Heart right ventricle (tissue), 16 donors: Measurements from ENCODE around the gene ZNF518B. TPM values are rescaled to one million over a fixed set of nuclear protein-coding genes. Genes with fewer than 3 reads are reported as not detected.
"Not testable (repeated sequence)": the region's sequence is repeated elsewhere in the genome, so short reads cannot be mapped to it uniquely, and the experiment has no call there.

Experiments used
- ATAC-seq, 8 donors: fragments of 200-7000 bp; cut with Tn5 transposase; one replicate each; pipeline ENCODE4 v1.9.1; 2020; ENCODE audit warnings: mild to moderate bottlenecking in 8 of 8, moderate library complexity in 8 of 8, moderate number of reproducible peaks in 1 of 8
- DNase-seq, 2 donors: peaks; one replicate each; pipeline ENCODE4 v3.0.0-alpha.2; 2020
- H3K27ac ChIP-seq, 10 donors: fragments of 200-600 bp; sonication (generic) in 2 of 10; one replicate each; pipeline versions ENCODE4 v1.5.0 to v1.8.0; 2020 to 2022; ENCODE audit warnings: mild to moderate bottlenecking in 3 of 10
- H3K27me3 ChIP-seq, 7 donors: fragments of 200-600 bp; one replicate each; pipeline ENCODE4 v1.8.0; 2021 to 2022; ENCODE audit warnings: mild to moderate bottlenecking in 2 of 7
- H3K36me3 ChIP-seq, 9 donors: fragments of 200-600 bp; sonication (generic) in 1 of 9; one replicate each; pipeline versions ENCODE4 v1.5.0 to v1.8.0; 2020 to 2022; ENCODE audit warnings: mild to moderate bottlenecking in 2 of 9
- H3K4me1 ChIP-seq, 9 donors: fragments of 200-600 bp; sonication (generic) in 1 of 9; one replicate each; pipeline versions ENCODE4 v1.5.0 to v1.8.0; 2020 to 2022; ENCODE audit warnings: mild to moderate bottlenecking in 4 of 9
- H3K4me3 ChIP-seq, 10 donors: fragments of 200-600 bp; sonication (generic) in 2 of 10; one replicate each; pipeline versions ENCODE4 v1.5.0 to v1.8.0; 2020 to 2022; ENCODE audit warnings: mild to moderate bottlenecking in 7 of 10, moderate library complexity in 2 of 10
- H3K9me3 ChIP-seq, 11 donors: fragments of 200-600 bp in 10 of 11; sonication (generic) in 2 of 11; one replicate each; pipeline versions ENCODE4 v1.5.0 to v1.8.0; 2013 to 2022; ENCODE audit warnings: mild to moderate bottlenecking in 2 of 11, control low read depth in 1 of 11, moderate library complexity in 1 of 11
- CTCF ChIP-seq, 9 donors: fragments of 200-600 bp; sonication (generic) in 2 of 9; IDR thresholded peaks; one replicate each; pipeline versions ENCODE4 v1.5.0 to v1.8.0; 2021 to 2022; ENCODE audit warnings: antibody characterized with exemption in 9 of 9, mild to moderate bottlenecking in 5 of 9, moderate library complexity in 1 of 9
- WGBS, 2 donors: extraction: QIAGEN DNeasy Blood & Tissue Kit; methylation state at CpG; one replicate each; pipeline ENCODE4 v1.1.7; 2013; ENCODE audit warnings: inconsistent platforms in 1 of 2; 5-methylcytosine and 5-hydroxymethylcytosine counted together
- intact Hi-C, 10 donors: fragments of 100-400 bp; cut with DNase I; formaldehyde crosslinking; loops; one replicate each; pipeline versions ENCODE4 v1.11.1 to v1.14.2; 2022
- polyA plus RNA-seq, 2 donors: library from polyadenylated mRNA; stranded (reverse); fragments of 200-250 nt; gene quantifications; one replicate each; pipeline ENCODE4 v1.2.3, GENCODE V29; 2013
- total RNA-seq, 10 donors: library from RNA; stranded (reverse); fragmentation: NEBNext Ultra II Directional in 3 of 10; extraction: Animal tissue kit (Norgen Biotek cat#: 25700) in 3 of 10; gene quantifications; one replicate each; pipeline versions ENCODE4 v1.2.1 to v1.2.4, GENCODE V29; 2021 to 2023
- donor health status: Arrhythmogenic right ventricular cardiomyopathy.
- donor health status: ischemic (EF 13 %, LVEDD 7.1; RV severe dilation, severe dysfunction).
- donor health status: healthy with polysubstance abuse.
- donor health status: DM: no; HTN: yes; CAD: no.
- donor health status: DM: no; HTN: no; CAD: no.
- donor health status: ischemic (EF 25% LVEDD 6.9; RV normal size, moderate dysfunction).
- donor health status: ischemic (EF 25% LVEDD 5.7; RV mildly dilated, moderate dysfunction).
- donor health status: healthy.
- donor health status: DM: yes; HTN: yes; CAD: no.
- donor health status: Ischemic cardiomyopathy.
- donor health status: ischemic (EF 35%, LVEDD 5.7; RV mildly dilated, moderate dysfunction).
- donor health status: nonischemic (EF 11% LVEDD 7.7; RV severe dilation, severe dysfunction).
- donor health status: DM: yes; HTN: yes; CAD: no.
- donor health status: PGD.
- donor health status: ischemic (EF 29% LVEDD 5.4; RV normal size, mild dysfunction).
- donor health status: nonischemic (EF 23%, LVEDD 6.1; RV moderate dilation, normal function).

ZNF518B gene
- total and polyA plus RNA-seq, 12 donors = 5.2 to 28.2 (median 22.5) TPM

- intact Hi-C loops = no loop called here
- no peak for TF ChIP-seq CTCF (IDR thresholded peaks at IDR 0.05)
- DNase-seq = no peak
- 96 to 97% methylated on average over 5 of the region's 5 CpGs for WGBS, 2 donors
- H3K4me1 ChIP-seq = no peaks in the 10 kb centered on the region
- ATAC-seq = no peak
- H3K27ac ChIP-seq = no peak overlapping the region
- no peaks in the 10 kb centered on the region for H3K27me3 ChIP-seq
- no peak overlapping the region for H3K4me3 ChIP-seq
- peaks cover 0 to 44% (median 20%) of the 10 kb centered on the region in 9 donors for H3K36me3 ChIP-seq
- peaks cover 0 to 67% (median 22%) of the 10 kb centered on the region in 11 donors for H3K9me3 ChIP-seq
Measured at GRCh38 chr4:10442976-10443375, 14.2 kb downstream of the ZNF518B start.

- Histone ChIP-seq H3K9me3 (peaks cover 0 to 52% (median 22%) of the 10 kb centered on the region in 11 donors), H3K4me3 (no peak overlapping the region), H3K27me3 (no peaks in the 10 kb centered on the region), H3K27ac (no peak overlapping the region), H3K4me1 (peaks cover 0 to 4% (median 0%) of the 10 kb centered on the region in 9 donors), H3K36me3 (peaks cover 0 to 33% (median 20%) of the 10 kb centered on the region in 9 donors)
- intact Hi-C loops = no loop called here
- ATAC-seq (no peak), DNase-seq (no peak)
- TF ChIP-seq CTCF (IDR thresholded peaks at IDR 0.05) = no peak
- WGBS, 2 donors = 82 to 89% methylated on average over 4 of the region's 4 CpGs
Measured at GRCh38 chr4:10441512-10441911, 15.7 kb downstream of the ZNF518B start.

- 55 to 58% methylated on average over 1 of the region's 1 CpG for WGBS, 2 donors
- TF ChIP-seq CTCF (IDR thresholded peaks at IDR 0.05) = no peak
- no peak for DNase-seq
- no peaks in the 10 kb centered on the region for H3K27me3 ChIP-seq
- no peak for ATAC-seq
- intact Hi-C loops = no loop called here
- H3K36me3 ChIP-seq = peaks cover 0 to 7% (median 0%) of the 10 kb centered on the region in 9 donors
- H3K9me3 ChIP-seq = peaks cover 0 to 27% (median 17%) of the 10 kb centered on the region in 11 donors
- peaks cover 0 to 4% (median 0%) of the 10 kb centered on the region in 9 donors for H3K4me1 ChIP-seq
- no peak overlapping the region for H3K4me3 ChIP-seq
- H3K27ac ChIP-seq = no peak overlapping the region
Measured at GRCh38 chr4:10438924-10439323, 18.3 kb downstream of the ZNF518B start.

GRCh38 chr4:10437735-10438134 lies 19.5 kb downstream of the ZNF518B start:
- Histone ChIP-seq H3K9me3 (peaks cover 0 to 15% (median 5%) of the 10 kb centered on the region in 11 donors), H3K27me3 (no peaks in the 10 kb centered on the region), H3K4me3 (no peak overlapping the region), H3K4me1 (peaks cover 0 to 4% (median 0%) of the 10 kb centered on the region in 9 donors), H3K36me3 (no peaks in the 10 kb centered on the region), H3K27ac (no peak overlapping the region)
- intact Hi-C loops = no loop called here
- no peak for DNase-seq
- TF ChIP-seq CTCF (IDR thresholded peaks at IDR 0.05) = no peak
- no peak for ATAC-seq
- WGBS, 2 donors = 59 to 71% methylated on average over 1 of the region's 1 CpG

GRCh38 chr4:10427680-10428079 lies 29.5 kb downstream of the ZNF518B start:
- H3K4me3 ChIP-seq, H3K4me1 ChIP-seq, H3K27ac ChIP-seq, H3K27me3 ChIP-seq, ATAC-seq, DNase-seq, H3K36me3 ChIP-seq, intact Hi-C loops: not testable (repeated sequence)
- 78 to 79% methylated on average over 8 of the region's 8 CpGs for WGBS, 2 donors
- H3K9me3 ChIP-seq = peaks cover 0 to 18% (median 0%) of the 10 kb centered on the region in 11 donors
